GM21825 (cell line): Measurements from ENCODE around the gene CADPS.
"Not testable (repeated sequence)": the region's sequence is repeated elsewhere in the genome, so short reads cannot be mapped to it uniquely, and the experiment has no call there.

Experiments
- ATAC-seq: cut with Tn5 transposase; IDR thresholded peaks from one replicate; pipeline ENCODE4 v1.9.1; 2021; ENCODE audit warnings: mild to moderate bottlenecking, moderate library complexity; ENCODE audit not compliant: unreplicated experiment

CADPS gene

DNA sequence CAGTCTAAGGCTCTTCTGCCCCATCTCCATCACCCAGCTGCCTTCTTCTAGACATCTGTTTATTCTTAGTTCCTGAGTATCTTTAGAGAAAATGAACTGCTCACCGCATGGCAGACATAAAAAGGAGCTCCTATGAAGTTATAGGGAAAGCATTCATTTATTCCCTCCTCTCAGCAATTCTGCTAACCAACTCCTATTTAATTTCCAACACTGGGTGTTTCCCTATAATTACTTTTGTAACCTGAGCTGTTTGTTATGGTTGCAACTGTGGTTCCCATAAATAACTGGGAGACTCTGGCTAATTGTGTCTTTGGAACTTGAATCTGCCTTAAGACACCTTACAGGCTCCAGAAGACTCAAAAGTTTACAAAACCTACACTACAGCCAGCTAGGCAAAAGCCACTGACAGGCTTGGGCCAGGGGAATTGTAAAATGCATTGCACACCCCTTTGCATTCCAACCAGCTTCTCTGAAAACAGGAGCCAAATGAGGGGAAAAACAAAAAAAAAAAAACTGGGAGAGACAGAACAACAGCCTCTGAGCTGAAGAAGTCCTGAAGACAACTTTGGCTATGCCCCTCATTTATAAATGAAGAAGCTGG, 270.4 kb downstream of the CADPS start:
- no peak for ATAC-seq

DNA sequence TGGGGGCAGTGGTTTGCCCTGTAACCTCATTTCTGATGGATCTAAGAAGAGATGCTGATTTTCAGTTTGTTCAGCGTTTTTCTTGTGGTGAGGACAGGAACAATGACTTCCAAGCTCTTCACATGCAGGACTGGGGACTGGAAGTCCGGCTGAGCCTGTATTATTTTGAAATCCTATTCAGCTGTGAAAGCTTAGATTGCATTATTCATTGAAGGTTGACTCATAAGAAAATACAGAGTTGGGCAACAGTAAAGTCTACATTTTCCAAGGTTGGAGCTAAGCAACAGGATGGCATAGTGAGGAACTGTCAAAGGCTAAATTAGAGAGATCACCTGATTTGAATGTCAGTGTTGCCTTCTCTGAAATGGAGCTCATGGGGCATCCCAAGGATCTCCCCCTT, 270.9 kb downstream of the CADPS start:
- no peak for ATAC-seq

GRCh38 chr3:62602987-62603386, 272.2 kb downstream of the CADPS start:
- ATAC-seq = no peak

- no peak for ATAC-seq
Measured at GRCh38 chr3:62602129-62602770, 273.0 kb downstream of the CADPS start.

GRCh38 chr3:62601238-62602070, 273.8 kb downstream of the CADPS start:
- ATAC-seq = no peak

GRCh38 chr3:62600033-62600432, 275.2 kb downstream of the CADPS start:
- ATAC-seq = no peak

DNA sequence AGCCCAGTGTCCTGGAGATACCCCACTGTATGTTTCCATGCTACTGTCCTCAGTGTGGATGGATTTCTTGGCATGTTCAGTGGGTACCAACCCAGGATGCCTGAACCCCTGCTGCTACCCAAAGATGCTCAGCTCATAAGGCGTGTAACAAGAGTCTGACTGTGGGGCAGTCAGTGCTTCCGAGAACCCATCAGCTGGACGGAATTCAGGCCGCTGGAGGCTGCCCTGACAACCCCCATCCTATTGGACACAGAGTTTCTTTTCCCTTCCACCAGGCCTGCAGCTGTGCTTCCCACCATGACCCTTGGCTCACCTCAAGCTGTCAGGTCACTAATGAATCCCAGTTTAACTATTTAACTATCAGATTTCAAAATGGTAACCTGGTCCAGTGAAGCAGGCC, 277.7 kb downstream of the CADPS start:
- no peak for ATAC-seq

DNA sequence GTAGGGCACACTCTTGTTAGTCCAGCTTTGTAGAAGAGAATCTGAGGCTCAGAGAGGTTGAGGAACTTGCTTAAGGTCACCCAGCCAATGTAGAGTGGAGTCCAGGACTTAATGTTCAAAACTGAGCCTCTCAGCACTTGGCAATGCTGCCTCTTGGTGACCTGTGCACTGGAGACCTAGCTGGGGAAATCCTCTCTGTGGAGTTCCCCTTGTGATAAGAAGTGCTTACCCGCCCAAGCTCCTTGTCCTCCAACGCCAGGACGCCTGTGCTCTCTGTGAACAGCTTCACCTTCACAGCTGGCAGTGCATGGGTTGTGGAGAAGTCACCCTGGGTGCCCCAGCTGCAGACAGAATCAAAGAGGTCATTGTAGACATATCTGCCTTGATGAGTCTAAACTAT, 282.8 kb downstream of the CADPS start:
- no peak for ATAC-seq

GRCh38 chr3:62589078-62589477, 286.1 kb downstream of the CADPS start:
- no peak for ATAC-seq

DNA sequence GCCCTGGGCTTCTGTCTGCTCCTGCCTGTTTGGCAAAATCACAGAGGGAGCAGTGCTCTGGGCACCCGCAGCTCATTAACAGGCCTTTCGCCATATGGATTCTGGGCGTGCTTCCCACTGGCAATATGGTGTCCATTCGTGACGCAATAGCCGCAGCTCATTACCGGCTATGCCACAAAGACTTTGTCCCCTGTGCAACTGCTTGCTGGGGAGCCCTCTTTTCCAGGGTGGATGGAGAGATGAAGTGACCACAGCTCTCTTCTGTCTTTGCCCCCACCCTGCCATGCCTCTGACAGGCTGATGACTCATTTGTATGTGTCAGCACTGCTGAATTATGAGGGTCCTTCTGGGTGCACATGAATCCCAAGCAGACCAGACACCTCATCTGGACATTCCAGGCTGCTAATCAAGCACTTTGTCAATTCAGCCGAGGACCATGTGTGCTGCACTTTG, 287.6 kb downstream of the CADPS start:
- no peak for ATAC-seq

GRCh38 chr3:62587169-62587568, 288.0 kb downstream of the CADPS start:
- ATAC-seq = no peak

DNA sequence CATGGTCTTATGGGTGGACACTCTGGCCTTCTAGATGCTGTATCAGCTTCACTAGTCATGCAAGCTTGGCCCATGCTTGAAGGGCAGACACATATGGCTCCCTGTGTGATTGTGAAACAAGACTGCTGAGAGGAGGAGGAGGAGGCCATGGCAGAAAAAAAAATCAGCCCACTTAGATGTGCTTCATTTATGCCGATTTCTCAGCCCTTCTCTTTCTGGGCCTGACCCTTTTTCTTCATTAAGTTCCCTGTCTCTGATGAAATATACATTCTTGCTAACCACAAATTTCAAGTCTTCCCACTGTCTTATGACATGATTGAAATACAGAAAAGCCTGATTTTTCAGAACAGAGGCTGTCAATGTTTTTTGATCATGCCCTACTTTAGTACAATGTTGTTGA, 288.9 kb downstream of the CADPS start:
- ATAC-seq = no peak

GRCh38 chr3:62585861-62586260, 289.4 kb downstream of the CADPS start:
- ATAC-seq = no peak

GRCh38 chr3:62584636-62585035, 290.6 kb downstream of the CADPS start:
- no peak for ATAC-seq

GRCh38 chr3:62582495-62583172, 292.6 kb downstream of the CADPS start:
- no peak for ATAC-seq

DNA sequence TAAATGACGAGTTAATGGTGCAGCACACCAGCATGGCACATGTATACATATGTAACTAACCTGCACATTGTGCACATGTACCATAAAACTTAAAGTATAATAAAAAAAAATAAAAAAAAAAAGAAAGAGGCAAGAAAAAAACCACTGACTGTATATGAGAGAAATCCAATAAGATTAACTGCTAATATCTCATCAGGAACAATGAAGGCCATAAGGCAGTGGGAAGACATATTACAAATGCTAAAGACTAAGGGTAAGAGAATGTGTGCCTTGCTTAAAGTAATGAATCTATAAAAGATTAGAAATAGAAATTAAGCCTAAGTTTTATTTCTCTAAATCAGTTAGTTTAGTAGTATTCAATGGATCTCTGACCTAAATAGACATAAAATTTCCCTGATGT, 294.7 kb downstream of the CADPS start:
- not testable (repeated sequence) for ATAC-seq

GRCh38 chr3:62577153-62577552, 298.1 kb downstream of the CADPS start:
- ATAC-seq = no peak

- no peak for ATAC-seq
Measured at GRCh38 chr3:62574266-62574898, 300.8 kb downstream of the CADPS start.

- no peak for ATAC-seq
Measured at GRCh38 chr3:62571916-62572315, 303.3 kb downstream of the CADPS start.

- no peak for ATAC-seq
Measured at GRCh38 chr3:62570888-62571287, 304.3 kb downstream of the CADPS start.

GRCh38 chr3:62569609-62570008, 305.6 kb downstream of the CADPS start:
- no peak for ATAC-seq
